GM12878 (cell line): ENCODE data around the gene CDC42EP1. TPM values are rescaled to one million over a fixed set of nuclear protein-coding genes. Genes with fewer than 3 reads are reported as not detected.

Source experiments
- ATAC-seq: fragments of 200-7000 bp; cut with Tn5 transposase; 3 replicates; pipeline ENCODE4 v1.9.1; 2020; ENCODE audit warnings: mild to moderate bottlenecking, moderate library complexity
- BruUV-seq: library from RNA; stranded (reverse); fragments of 400-500 nt; replicated peaks from 2 replicates; lab custom pipeline; 2021; lab: Mats Ljungman, UMichigan
- CTCF ChIA-PET: fragments of 300-600 bp; sonication (Branson Sonifier 250); formaldehyde crosslinking; extraction: SDS; loops from one replicate; lab custom pipeline; 2021; ENCODE audit warnings: inconsistent platforms; lab: Yijun Ruan, JAX
- POLR2A ChIA-PET: fragments of 350-600 bp; formaldehyde crosslinking; extraction: SDS; loops from one replicate; lab custom pipeline; 2021; ENCODE audit warnings: inconsistent platforms; lab: Charles Lee
- RAD21 ChIA-PET: fragments of 300-600 bp; sonication (Branson Sonifier 250); formaldehyde crosslinking; loops from one replicate; lab custom pipeline; 2023; ENCODE audit warnings: antibody characterized with exemption; ENCODE audit not compliant: unreplicated experiment; lab: Charles Lee
- SMC1A ChIA-PET: fragments of 300-600 bp; sonication (Branson Sonifier 250); formaldehyde crosslinking; loops from one replicate; lab custom pipeline; 2023; ENCODE audit not compliant: unreplicated experiment, uncharacterized antibody; lab: Charles Lee
- DNase-seq: peaks from one replicate; pipeline ENCODE4 v3.0.0-alpha.2; 2011; ENCODE audit warnings: low read depth, low spot score
- FAIRE-seq: peaks from 3 replicates; lab custom pipeline; 2011; peaks lifted over from hg19 to GRCh38; lab: Jason Lieb, UNC
- H2AFZ ChIP-seq: 2 replicates; pipeline ENCODE4 v1.6.0; 2011; ENCODE audit warnings: low read depth, low read length, control low read depth; ENCODE audit not compliant: control insufficient read depth
- H3K27ac ChIP-seq: 2 replicates; pipeline ENCODE4 v1.5.1; 2011; ENCODE audit warnings: control low read depth; ENCODE audit not compliant: control insufficient read depth, insufficient read depth
- H3K27me3 ChIP-seq, 2 experiments: replicated peaks in 1 of 2; 2 replicates each; pipeline versions ENCODE4 v1.6.0 to v1.6.1; 2011; ENCODE audit warnings: low read length in 1 of 2; ENCODE audit not compliant: control insufficient read depth in 2 of 2, insufficient read depth in 2 of 2
- H3K36me3 ChIP-seq, 2 experiments: 2 replicates each; pipeline ENCODE4 v1.5.1; 2011; ENCODE audit warnings: low read length in 1 of 2; ENCODE audit not compliant: control insufficient read depth in 2 of 2, insufficient read depth in 2 of 2
- H3K4me1 ChIP-seq: 2 replicates; pipeline ENCODE4 v1.6.1; 2011; ENCODE audit warnings: mild to moderate bottlenecking, low read length, moderate library complexity, mixed read lengths; ENCODE audit not compliant: control insufficient read depth, insufficient read depth
- H3K4me2 ChIP-seq: 2 replicates; pipeline ENCODE4 v1.6.0; 2011; ENCODE audit warnings: control low read depth; ENCODE audit not compliant: control insufficient read depth, insufficient read depth
- H3K4me3 ChIP-seq: fragments of 200-600 bp; sonication (generic); 2 replicates; pipeline ENCODE4 v1.5.1; 2016
- H3K79me2 ChIP-seq: 2 replicates; pipeline ENCODE4 v1.6.0; 2011; ENCODE audit warnings: low read length; ENCODE audit not compliant: control insufficient read depth, insufficient read depth
- H3K9ac ChIP-seq: 2 replicates; pipeline ENCODE4 v1.8.0; 2011; ENCODE audit warnings: low read length, control low read depth, mixed read lengths; ENCODE audit not compliant: control insufficient read depth, insufficient read depth
- H3K9me3 ChIP-seq: replicated peaks from 3 replicates; pipeline ENCODE4 v1.5.1; 2011; ENCODE audit warnings: mild to moderate bottlenecking, low read length; ENCODE audit not compliant: control insufficient read depth, insufficient read depth
- H4K20me1 ChIP-seq: 2 replicates; pipeline ENCODE4 v1.6.0; 2011; ENCODE audit not compliant: control insufficient read depth, insufficient read depth
- CREB1 ChIP-seq: IDR thresholded peaks from 2 replicates; pipeline ENCODE4 v1.6.1; 2012; ENCODE audit warnings: low read depth, mild to moderate bottlenecking, inconsistent platforms
- GATAD2B ChIP-seq: fragments of 450-650 bp; conservative IDR thresholded peaks from 2 replicates; pipeline ENCODE4 v1.6.1; 2017; ENCODE audit warnings: low read depth, mild to moderate bottlenecking, moderate library complexity
- YBX1 ChIP-seq: fragments of 450-650 bp; IDR thresholded peaks from 2 replicates; pipeline ENCODE4 v1.6.1; 2016; ENCODE audit warnings: antibody characterized with exemption
- ZZZ3 ChIP-seq: IDR thresholded peaks from 2 replicates; pipeline ENCODE4 v1.6.1; 2011; ENCODE audit warnings: low read depth; ENCODE audit not compliant: control insufficient read depth, insufficient read length
- WGBS: methylation state at CpG from one replicate; pipeline ENCODE4 v1.1.6; 2016; ENCODE audit warnings: low lambda C conversion rate; ENCODE audit not compliant: insufficient replicate concordance, insufficient coverage; ENCODE audit errors: missing lambda C conversion rate; 5-methylcytosine and 5-hydroxymethylcytosine counted together
- in situ Hi-C: fragments of 300-500 bp; cut with MboI; formaldehyde crosslinking; loops from 9 replicates; pipeline ENCODE4 v1.14.3; 2018; ENCODE audit warnings: mixed read lengths
- intact Hi-C: fragments of 100-400 bp; cut with micrococcal nuclease; formaldehyde crosslinking; loops from one replicate; pipeline ENCODE4 v1.14.2; 2022; ENCODE audit not compliant: unreplicated experiment
- polyA plus RNA-seq, 11 experiments: library from polyadenylated mRNA; depleted of rRNA in 4 of 11; unstranded in 6 of 11; stranded (reverse) in 5 of 11; fragments of >200 nt; fragmentation: Nextera tagmentation in 4 of 11; fragmentation: Illumina TruSeq in 1 of 11; extraction: Ambion mirVana in 4 of 11; extraction: Trizol in 1 of 11; gene quantifications; 1 replicate in 1 of 11; 2 replicates in 10 of 11; pipeline versions ENCODE4 v1.2.1 to v1.2.3, GENCODE V29; 2011 to 2016; ENCODE audit warnings: inconsistent platforms in 2 of 11, missing spikeins in 2 of 11, low read depth in 1 of 11
- total RNA-seq, 4 experiments: library from RNA; depleted of rRNA in 3 of 4; stranded (reverse); fragments of >200 nt in 3 of 4; fragmentation: Illumina TruSeq in 1 of 4; extraction: Trizol in 1 of 4; gene quantifications; 2 replicates each; pipeline versions ENCODE4 v1.2.1 to v1.2.3, GENCODE V29; 2013 to 2021
- TF ChIP-seq, protein P1 (sequence below), 3 experiments: IDR thresholded peaks in 2 of 3; conservative IDR thresholded peaks in 1 of 3; 2 replicates each; pipeline ENCODE4 v1.5.1; 2011; ENCODE audit warnings: low read depth in 3 of 3, low read length in 3 of 3, mild to moderate bottlenecking in 3 of 3, control low read depth in 2 of 3, moderate library complexity in 2 of 3, inconsistent platforms in 1 of 3, mixed read lengths in 1 of 3; ENCODE audit not compliant: control insufficient read depth in 2 of 3, insufficient read depth in 1 of 3; ENCODE audit errors: extremely low read depth in 1 of 3

The CDC42EP1 gene
- total and polyA plus RNA-seq, 10 of the 15 experiments (the other 5 are each of a cell fraction or from before 2014, with no cell fraction given) = 0.04 to 0.33 (median 0.09) TPM; not detected in 7

DNA sequence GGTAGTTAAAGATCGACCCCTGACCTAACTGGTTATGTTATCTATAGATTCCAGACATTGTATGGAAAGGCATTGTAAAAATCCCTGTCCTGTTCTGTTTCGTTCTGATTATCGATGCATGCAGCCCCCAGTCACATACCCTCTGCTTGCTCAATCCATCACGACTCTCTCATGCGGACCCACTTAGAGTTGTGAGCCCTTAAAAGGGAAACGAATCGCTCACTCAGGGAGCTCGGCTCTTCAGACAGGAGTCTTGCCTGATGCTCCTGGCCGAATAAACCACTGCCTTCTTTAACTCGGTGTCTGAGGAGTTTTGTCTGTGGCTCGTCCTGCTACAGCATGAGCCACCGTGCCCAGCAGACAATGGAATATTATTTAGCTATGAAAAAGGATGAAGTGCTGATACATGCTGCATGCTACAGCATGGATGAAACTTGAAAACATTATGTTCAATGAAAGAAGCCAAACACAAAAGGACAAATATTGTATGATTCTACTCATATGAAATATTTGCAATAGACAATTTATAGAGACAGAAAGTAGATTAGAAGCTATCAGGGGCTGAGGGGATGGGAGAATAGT, 31.6 kb downstream of the CDC42EP1 start:
- H3K36me3 ChIP-seq = no peaks in the 10 kb centered on the region
- no peaks in the 10 kb centered on the region for H3K79me2 ChIP-seq
- TSS peak; percentile 92 for BruUV-seq
- no peak for TF ChIP-seq YBX1
- TF ChIP-seq GATAD2B = no peak
- TF ChIP-seq CREB1 = no peak
- TF ChIP-seq, all 136 proteins: peak for 0
- DNase-seq = no peak
- H3K4me2 ChIP-seq = peak overlapping the region; percentile 61
- H3K4me3 ChIP-seq = peak overlapping the region; percentile 6; the same call in 1 of the 2 replicates
- peaks cover 31% of the 10 kb centered on the region for H3K4me1 ChIP-seq
- no peaks in the 10 kb centered on the region; the same call in 2 of the 3 replicates for H3K9me3 ChIP-seq
- no peak for ATAC-seq
- H3K27me3 ChIP-seq = 0 out of 4 replicates have a peak, but pooled peaks cover 0 to 1% of the 10 kb centered on the region in 2 experiments
- ChIA-PET CTCF (interaction anchor here (0.8 to 17.5 kb wide), 30 partner anchors 7 to 615 kb away, joined by 3 to 528 read pairs (median 4); partner anchors contain the start of genes GGA1, LGALS2, MFNG and PDXP), POLR2A (interaction anchor here (0.7 to 3.4 kb wide), 17 partner anchors 9 to 102 kb away, joined by 3 to 21 read pairs (median 4); partner anchors contain the start of genes LGALS1 and LGALS2), RAD21 (interaction anchor here (0.6 to 5.4 kb wide), 22 partner anchors 10 to 614 kb away, joined by 3 to 183 read pairs (median 5); partner anchors contain the start of genes GCAT, GGA1 and LGALS2), SMC1A (interaction anchor here (0.5 to 6.7 kb wide), 27 partner anchors 8 to 342 kb away, joined by 3 to 216 read pairs (median 5); partner anchors contain the start of genes GGA1 and MFNG)
- H3K27ac ChIP-seq = peak overlapping the region; percentile 25; the same call in 1 of the 2 replicates
- peak overlapping the region; percentile 64 for H2AFZ ChIP-seq
- in situ Hi-C loops (no loop called here), intact Hi-C loops (loop anchor here (1.0 kb wide), 2 partner anchors 25 to 54 kb away; no protein-coding TSS in a partner anchor)
- H3K9ac ChIP-seq = peak overlapping the region; percentile 22; the same call in 1 of the 2 replicates
- no peak for FAIRE-seq
- H4K20me1 ChIP-seq = no peaks in the 10 kb centered on the region
- 80% methylated on average over 12 of the region's 12 CpGs for WGBS

DNA sequence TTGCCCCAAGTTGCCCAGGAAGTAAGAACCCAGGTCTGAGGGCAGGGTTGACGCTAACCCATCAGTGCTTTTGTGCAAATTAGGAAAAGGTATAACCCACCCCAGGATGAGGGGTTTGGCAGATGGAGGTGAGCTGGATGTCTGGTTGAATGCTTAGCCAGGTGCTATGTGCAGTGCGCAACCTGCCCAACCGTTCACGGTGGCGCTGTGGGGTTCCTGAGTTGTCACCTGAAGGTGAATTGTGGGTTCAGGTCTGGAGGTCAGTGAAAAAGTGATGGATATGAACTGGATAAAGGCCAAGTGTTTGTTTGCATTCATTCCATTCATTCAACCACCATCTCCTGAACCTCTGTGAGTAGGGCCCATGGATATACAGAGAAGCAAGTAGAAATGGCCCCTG, 34.0 kb downstream of the CDC42EP1 start:
- intact Hi-C loops = no loop called here
- TF ChIP-seq, protein P1, sequence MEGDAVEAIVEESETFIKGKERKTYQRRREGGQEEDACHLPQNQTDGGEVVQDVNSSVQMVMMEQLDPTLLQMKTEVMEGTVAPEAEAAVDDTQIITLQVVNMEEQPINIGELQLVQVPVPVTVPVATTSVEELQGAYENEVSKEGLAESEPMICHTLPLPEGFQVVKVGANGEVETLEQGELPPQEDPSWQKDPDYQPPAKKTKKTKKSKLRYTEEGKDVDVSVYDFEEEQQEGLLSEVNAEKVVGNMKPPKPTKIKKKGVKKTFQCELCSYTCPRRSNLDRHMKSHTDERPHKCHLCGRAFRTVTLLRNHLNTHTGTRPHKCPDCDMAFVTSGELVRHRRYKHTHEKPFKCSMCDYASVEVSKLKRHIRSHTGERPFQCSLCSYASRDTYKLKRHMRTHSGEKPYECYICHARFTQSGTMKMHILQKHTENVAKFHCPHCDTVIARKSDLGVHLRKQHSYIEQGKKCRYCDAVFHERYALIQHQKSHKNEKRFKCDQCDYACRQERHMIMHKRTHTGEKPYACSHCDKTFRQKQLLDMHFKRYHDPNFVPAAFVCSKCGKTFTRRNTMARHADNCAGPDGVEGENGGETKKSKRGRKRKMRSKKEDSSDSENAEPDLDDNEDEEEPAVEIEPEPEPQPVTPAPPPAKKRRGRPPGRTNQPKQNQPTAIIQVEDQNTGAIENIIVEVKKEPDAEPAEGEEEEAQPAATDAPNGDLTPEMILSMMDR (IDR thresholded peaks at IDR 0.05 in 2 of 3, conservative IDR thresholded peaks at IDR 0.05 in 1 of 3; ENCODE audit: control insufficient read depth in 2 of 3, extremely low read depth in 1 of 3, insufficient read depth in 1 of 3, low read depth in 3 of 3, low read length in 3 of 3) = 0 out of 6 replicates have a peak, but pooled peaks of 1 of the 3 experiments have one; percentile 16
- TF ChIP-seq ZZZ3 = no peak
- TF ChIP-seq, all 136 proteins: peak for 1
- BruUV-seq = no TSS peak
- H3K4me3 ChIP-seq = no peak overlapping the region
- H3K27me3 ChIP-seq = 0 out of 4 replicates have a peak, but pooled peaks cover 0 to 1% of the 10 kb centered on the region in 2 experiments
- H3K79me2 ChIP-seq = no peaks in the 10 kb centered on the region
- SMC1A ChIA-PET = interaction anchor here (1.1 to 1.4 kb wide), 2 partner anchors 28 to 55 kb away, joined by 3 read pairs; no protein-coding TSS in a partner anchor
- POLR2A ChIA-PET = no interaction called here
- no peak overlapping the region for H3K4me2 ChIP-seq
- no peak overlapping the region for H2AFZ ChIP-seq
- WGBS = 49% methylated on average over 5 of the region's 5 CpGs
- no peak for FAIRE-seq
- in situ Hi-C loops = no loop called here
- DNase-seq = no peak
- RAD21 ChIA-PET = interaction anchor here (0.9 kb wide), 1 partner anchor 27 kb away, joined by 3 read pairs; no protein-coding TSS in a partner anchor
- peaks cover 23% of the 10 kb centered on the region for H3K4me1 ChIP-seq
- H3K27ac ChIP-seq = no peak overlapping the region
- CTCF ChIA-PET = interaction anchor here (0.5 to 17.5 kb wide), 5 partner anchors 12 to 68 kb away, joined by 3 to 419 read pairs (median 18); partner anchors contain the start of gene GGA1
- no peaks in the 10 kb centered on the region; the same call in 2 of the 3 replicates for H3K9me3 ChIP-seq
- H3K9ac ChIP-seq = no peak overlapping the region
- H4K20me1 ChIP-seq = no peaks in the 10 kb centered on the region
- no peak for ATAC-seq
- H3K36me3 ChIP-seq = no peaks in the 10 kb centered on the region
